ENCODE measurements around the gene SCRN2.

SCRN2 gene

DNA sequence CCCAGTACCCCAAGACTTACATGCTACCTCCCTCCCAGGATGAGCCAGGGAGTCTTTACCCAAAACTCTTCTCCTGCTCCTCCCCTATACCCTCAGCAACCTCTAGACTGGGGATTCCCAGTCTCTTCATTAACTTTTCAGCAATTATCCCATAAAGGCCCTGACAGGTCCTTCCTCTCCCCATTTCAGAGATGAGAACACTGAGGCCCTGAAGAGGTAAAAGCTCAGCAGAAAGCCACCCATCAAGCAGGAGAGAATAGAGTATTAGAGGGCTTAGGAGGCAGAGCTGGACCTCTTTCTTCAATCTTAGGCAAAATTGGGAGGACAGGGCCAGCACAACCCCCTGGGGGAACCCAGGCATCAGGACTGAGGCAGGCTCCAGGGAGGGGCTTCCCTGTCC is 15.8 kb upstream of the SCRN2 start:
- Histone ChIP-seq H3K4me3 (ENCODE audit: low read depth in 1 of 2, low read length in 2 of 2) (no peak overlapping the region), H3K9ac (ENCODE audit: low read depth in 1 of 2, low read length in 2 of 2) (no peak overlapping the region), H3K27ac (ENCODE audit: low read depth, low read length) (no peak overlapping the region), H3K4me1 (ENCODE audit: control insufficient read depth in 1 of 2, insufficient read depth in 2 of 2, low read length in 2 of 2) (peaks cover 5 to 7% of the 10 kb centered on the region in 2 donors), H3K27me3 (ENCODE audit: control insufficient read depth in 1 of 2, insufficient read depth in 2 of 2, low read length in 2 of 2) (peaks cover 53 to 54% of the 10 kb centered on the region in 2 donors), H3K36me3 (ENCODE audit: control insufficient read depth in 1 of 2, insufficient read depth in 2 of 2, low read length in 2 of 2) (no peaks in the 10 kb centered on the region), H3K9me3 (ENCODE audit: control insufficient read depth in 1 of 2, low read length in 2 of 2) (no peaks in the 10 kb centered on the region)

DNA sequence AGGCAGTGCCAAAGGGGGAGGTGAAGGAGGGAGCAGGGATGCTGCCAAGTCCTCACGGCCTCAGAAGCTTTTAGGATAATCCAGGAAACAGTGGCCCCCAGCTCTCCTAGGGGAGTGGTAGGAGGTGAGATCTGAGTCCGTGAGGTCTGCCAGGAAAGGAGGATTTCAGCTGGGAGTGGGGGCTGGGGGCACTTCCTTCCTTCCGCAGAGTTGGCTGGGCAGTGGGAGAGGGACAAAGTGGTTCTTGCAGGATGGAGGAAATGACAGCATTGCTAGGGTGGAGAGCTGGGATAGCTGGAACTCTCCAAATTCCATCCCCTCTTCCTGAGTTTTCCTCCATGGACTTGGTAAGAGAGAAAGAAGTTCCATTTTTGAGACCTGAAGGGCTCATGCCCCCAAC is 14.7 kb upstream of the SCRN2 start:
- H3K9me3 ChIP-seq (ENCODE audit: control insufficient read depth in 1 of 2, low read length in 2 of 2), result no peaks in the 10 kb centered on the region
- H3K9ac ChIP-seq (ENCODE audit: low read depth in 1 of 2, low read length in 2 of 2), result no peak overlapping the region
- H3K4me3 ChIP-seq (ENCODE audit: low read depth in 1 of 2, low read length in 2 of 2), result no peak overlapping the region
- no peak overlapping the region for H3K27ac ChIP-seq (ENCODE audit: low read depth, low read length)
- no peaks in the 10 kb centered on the region for H3K36me3 ChIP-seq (ENCODE audit: control insufficient read depth in 1 of 2, insufficient read depth in 2 of 2, low read length in 2 of 2)
- H3K4me1 ChIP-seq (ENCODE audit: control insufficient read depth in 1 of 2, insufficient read depth in 2 of 2, low read length in 2 of 2), result peaks cover 8 to 14% of the 10 kb centered on the region in 2 donors
- peaks cover 55 to 56% of the 10 kb centered on the region in 2 donors for H3K27me3 ChIP-seq (ENCODE audit: control insufficient read depth in 1 of 2, insufficient read depth in 2 of 2, low read length in 2 of 2)

DNA sequence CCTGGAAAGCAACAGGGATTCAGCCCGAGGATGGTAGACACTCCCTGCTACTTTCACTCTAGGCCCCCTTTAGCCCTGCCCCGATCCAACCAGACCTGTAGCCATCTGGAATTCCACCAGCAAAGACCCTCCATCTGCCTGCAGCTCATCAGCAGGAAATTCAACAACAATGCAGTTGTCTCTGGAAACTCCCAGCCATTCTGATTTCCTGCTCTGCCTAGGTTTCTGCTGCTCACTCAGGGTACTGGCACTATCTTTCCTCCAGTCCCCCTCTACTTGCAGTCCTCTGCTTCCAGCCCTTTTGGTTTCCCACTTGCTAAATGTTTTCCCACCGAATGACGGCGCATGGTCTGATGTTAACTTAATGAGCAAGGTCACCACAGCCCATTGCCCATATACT is 12.5 kb upstream of the SCRN2 start:
- Histone ChIP-seq H3K9me3 (ENCODE audit: control insufficient read depth in 1 of 2, low read length in 2 of 2) (no peaks in the 10 kb centered on the region), H3K27ac (ENCODE audit: low read depth, low read length) (no peak overlapping the region), H3K9ac (ENCODE audit: low read depth in 1 of 2, low read length in 2 of 2) (no peak overlapping the region), H3K4me3 (ENCODE audit: low read depth in 1 of 2, low read length in 2 of 2) (no peak overlapping the region), H3K36me3 (ENCODE audit: control insufficient read depth in 1 of 2, insufficient read depth in 2 of 2, low read length in 2 of 2) (no peaks in the 10 kb centered on the region), H3K27me3 (ENCODE audit: control insufficient read depth in 1 of 2, insufficient read depth in 2 of 2, low read length in 2 of 2) (peaks cover 58 to 62% of the 10 kb centered on the region in 2 donors), H3K4me1 (ENCODE audit: control insufficient read depth in 1 of 2, insufficient read depth in 2 of 2, low read length in 2 of 2) (peaks cover 18 to 19% of the 10 kb centered on the region in 2 donors)

DNA sequence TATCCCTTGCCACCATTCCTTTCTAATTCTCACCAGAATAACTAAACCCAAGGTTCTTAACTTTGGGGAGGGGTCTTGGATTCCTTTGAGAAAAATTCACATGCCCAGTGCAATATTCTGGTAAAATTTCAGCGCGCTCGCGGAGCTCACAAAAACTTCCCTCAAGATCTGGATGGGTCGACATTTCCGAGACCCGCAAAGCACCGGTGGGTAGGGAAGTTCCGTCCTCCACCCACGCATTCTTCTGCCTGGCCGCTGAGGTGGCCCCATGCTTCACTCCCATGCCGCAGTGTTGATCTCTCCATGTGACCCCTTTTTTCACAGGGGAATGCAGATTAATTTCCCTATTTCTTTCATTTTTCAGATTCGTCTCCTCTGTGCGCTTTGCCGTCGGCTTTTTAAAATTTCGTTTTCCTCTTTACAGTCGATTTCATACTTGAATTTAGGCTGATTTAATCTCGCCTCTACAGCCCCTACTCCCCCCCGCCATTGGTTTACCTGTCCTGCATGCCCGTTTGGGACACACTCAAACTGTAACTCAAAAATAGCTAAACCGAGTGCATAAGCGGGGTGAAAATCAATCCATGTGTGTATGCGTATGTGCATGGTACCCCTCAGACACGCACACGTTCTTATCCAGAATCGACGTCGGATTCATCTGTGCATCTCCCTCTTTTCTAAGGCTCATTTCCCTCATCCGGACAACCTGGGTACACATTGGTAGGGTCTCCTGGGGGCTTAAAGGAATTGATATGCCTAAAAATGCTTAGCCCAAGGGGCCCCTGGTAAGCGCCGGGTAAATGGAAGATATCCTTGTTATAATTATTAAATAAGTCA is 11.3 kb upstream of the SCRN2 start:
- Histone ChIP-seq H3K36me3 (ENCODE audit: control insufficient read depth in 1 of 2, insufficient read depth in 2 of 2, low read length in 2 of 2) (no peaks in the 10 kb centered on the region), H3K9ac (ENCODE audit: low read depth in 1 of 2, low read length in 2 of 2) (no peak overlapping the region), H3K27ac (ENCODE audit: low read depth, low read length) (no peak overlapping the region), H3K4me1 (ENCODE audit: control insufficient read depth in 1 of 2, insufficient read depth in 2 of 2, low read length in 2 of 2) (peaks cover 18 to 19% of the 10 kb centered on the region in 2 donors), H3K27me3 (ENCODE audit: control insufficient read depth in 1 of 2, insufficient read depth in 2 of 2, low read length in 2 of 2) (peaks cover 66 to 68% of the 10 kb centered on the region in 2 donors), H3K9me3 (ENCODE audit: control insufficient read depth in 1 of 2, low read length in 2 of 2) (no peaks in the 10 kb centered on the region), H3K4me3 (ENCODE audit: low read depth in 1 of 2, low read length in 2 of 2) (no peak overlapping the region)

DNA sequence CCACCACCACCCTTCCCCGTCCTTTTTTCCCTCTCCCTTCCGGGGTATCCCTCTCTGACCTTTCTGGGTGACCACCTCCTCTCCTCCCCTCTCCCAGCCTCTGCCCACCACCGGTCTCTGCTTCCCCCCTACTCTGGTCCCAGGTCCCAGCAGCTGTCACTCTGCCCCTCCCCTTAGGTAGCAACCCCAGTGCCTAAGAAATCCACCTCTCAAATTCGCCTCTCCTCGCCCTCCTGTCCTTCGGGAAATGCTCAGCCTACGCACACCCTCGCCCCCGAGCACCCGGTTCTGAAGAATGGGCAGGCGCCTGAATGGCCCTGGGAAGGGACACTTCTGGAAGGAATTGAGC is 10.7 kb upstream of the SCRN2 start:
- no peak overlapping the region for H3K9ac ChIP-seq (ENCODE audit: low read depth in 1 of 2, low read length in 2 of 2)
- H3K27ac ChIP-seq (ENCODE audit: low read depth, low read length), result no peak overlapping the region
- peaks cover 18 to 19% of the 10 kb centered on the region in 2 donors for H3K4me1 ChIP-seq (ENCODE audit: control insufficient read depth in 1 of 2, insufficient read depth in 2 of 2, low read length in 2 of 2)
- no peaks in the 10 kb centered on the region for H3K9me3 ChIP-seq (ENCODE audit: control insufficient read depth in 1 of 2, low read length in 2 of 2)
- H3K27me3 ChIP-seq (ENCODE audit: control insufficient read depth in 1 of 2, insufficient read depth in 2 of 2, low read length in 2 of 2), result peaks cover 69 to 71% of the 10 kb centered on the region in 2 donors
- H3K4me3 ChIP-seq (ENCODE audit: low read depth in 1 of 2, low read length in 2 of 2), result no peak overlapping the region
- no peaks in the 10 kb centered on the region for H3K36me3 ChIP-seq (ENCODE audit: control insufficient read depth in 1 of 2, insufficient read depth in 2 of 2, low read length in 2 of 2)

DNA sequence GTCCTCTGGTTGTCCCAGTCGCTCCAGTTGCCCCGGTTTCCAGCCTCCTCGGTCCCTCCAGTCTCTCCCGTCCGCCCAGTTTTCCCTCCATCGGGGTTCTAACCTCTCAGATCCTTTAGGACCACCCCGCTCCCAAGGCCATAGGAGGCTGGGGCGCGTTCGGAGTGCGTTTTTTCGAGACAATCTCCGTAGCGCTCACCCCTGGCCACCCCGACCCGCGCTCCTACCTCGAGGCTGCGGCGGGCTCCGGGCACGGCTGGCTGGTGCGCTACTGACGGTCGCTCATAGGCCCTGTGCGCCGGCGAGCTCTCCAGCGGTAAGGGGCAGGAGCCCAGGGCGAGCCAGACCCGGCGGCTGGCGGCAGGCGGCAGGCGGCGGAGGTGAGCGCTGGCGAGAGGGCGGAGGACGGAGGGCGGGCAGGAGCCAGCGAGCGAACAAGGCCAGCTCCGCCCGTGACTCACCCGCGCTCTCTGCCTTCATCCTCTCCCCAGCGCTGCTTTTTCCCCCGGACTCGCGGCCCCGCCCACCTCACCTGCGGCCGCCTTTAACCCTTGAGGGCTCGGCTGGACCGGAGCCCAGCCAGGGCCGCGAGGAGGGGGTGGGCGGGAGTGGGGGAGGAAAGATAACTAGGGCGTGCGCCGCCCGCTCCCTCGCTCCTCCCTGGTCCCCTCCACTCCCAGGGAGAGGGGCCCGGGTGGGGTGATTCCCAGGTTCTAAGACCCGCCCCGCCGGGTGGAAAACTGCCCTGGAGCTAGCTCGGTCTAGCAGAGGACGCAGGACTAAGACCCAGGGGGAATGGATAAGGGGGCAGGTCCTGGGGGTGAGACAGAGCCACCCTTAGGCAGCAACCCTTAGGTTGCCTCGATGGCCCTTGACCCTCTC is 9.9 kb upstream of the SCRN2 start, which contains the start of gene SP6:
Gene SP6, minus strand, starts transcription at position 472 of the 882 bp plus-strand sequence. CDS start 2,734 bp downstream, outside the sequence.
- no peaks in the 10 kb centered on the region for H3K9me3 ChIP-seq (ENCODE audit: control insufficient read depth in 1 of 2, low read length in 2 of 2)
- H3K36me3 ChIP-seq (ENCODE audit: control insufficient read depth in 1 of 2, insufficient read depth in 2 of 2, low read length in 2 of 2), result no peaks in the 10 kb centered on the region
- peaks cover 18 to 19% of the 10 kb centered on the region in 2 donors for H3K4me1 ChIP-seq (ENCODE audit: control insufficient read depth in 1 of 2, insufficient read depth in 2 of 2, low read length in 2 of 2)
- peak within 1 kb of the TSS; percentile 66 to 72 for H3K4me3 ChIP-seq (ENCODE audit: low read depth in 1 of 2, low read length in 2 of 2)
- H3K27ac ChIP-seq (ENCODE audit: low read depth, low read length), result no peak within 1 kb of the TSS
- H3K27me3 ChIP-seq (ENCODE audit: control insufficient read depth in 1 of 2, insufficient read depth in 2 of 2, low read length in 2 of 2), result peaks cover 61 to 71% of the 10 kb centered on the region in 2 donors
- H3K9ac ChIP-seq (ENCODE audit: low read depth in 1 of 2, low read length in 2 of 2), result peak within 1 kb of the TSS; percentile 48 to 76

DNA sequence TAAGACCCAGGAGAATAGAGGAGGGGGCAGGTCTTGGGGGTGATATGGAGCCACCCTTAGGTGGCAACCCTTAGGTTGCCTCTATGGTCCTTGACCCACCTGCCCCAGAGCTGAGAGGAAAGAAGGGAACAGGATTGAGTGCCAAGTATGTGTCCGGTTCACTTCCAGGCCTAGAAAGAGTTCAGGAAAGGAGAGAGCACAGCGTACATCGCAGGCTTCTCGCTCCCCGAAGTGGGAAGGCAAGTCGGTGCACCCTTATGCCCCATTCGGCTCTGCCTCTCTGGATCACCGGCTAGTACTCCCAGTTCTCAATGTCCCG is 9.3 kb upstream of the SCRN2 start:
- Histone ChIP-seq H3K9ac (ENCODE audit: low read depth in 1 of 2, low read length in 2 of 2) (peak overlapping the region; percentile 48 to 76), H3K27ac (ENCODE audit: low read depth, low read length) (no peak overlapping the region), H3K27me3 (ENCODE audit: control insufficient read depth in 1 of 2, insufficient read depth in 2 of 2, low read length in 2 of 2) (peaks cover 56 to 66% of the 10 kb centered on the region in 2 donors), H3K9me3 (ENCODE audit: control insufficient read depth in 1 of 2, low read length in 2 of 2) (no peaks in the 10 kb centered on the region), H3K4me3 (ENCODE audit: low read depth in 1 of 2, low read length in 2 of 2) (peak overlapping the region; percentile 65 to 72), H3K4me1 (ENCODE audit: control insufficient read depth in 1 of 2, insufficient read depth in 2 of 2, low read length in 2 of 2) (peaks cover 18 to 19% of the 10 kb centered on the region in 2 donors), H3K36me3 (ENCODE audit: control insufficient read depth in 1 of 2, insufficient read depth in 2 of 2, low read length in 2 of 2) (no peaks in the 10 kb centered on the region)

DNA sequence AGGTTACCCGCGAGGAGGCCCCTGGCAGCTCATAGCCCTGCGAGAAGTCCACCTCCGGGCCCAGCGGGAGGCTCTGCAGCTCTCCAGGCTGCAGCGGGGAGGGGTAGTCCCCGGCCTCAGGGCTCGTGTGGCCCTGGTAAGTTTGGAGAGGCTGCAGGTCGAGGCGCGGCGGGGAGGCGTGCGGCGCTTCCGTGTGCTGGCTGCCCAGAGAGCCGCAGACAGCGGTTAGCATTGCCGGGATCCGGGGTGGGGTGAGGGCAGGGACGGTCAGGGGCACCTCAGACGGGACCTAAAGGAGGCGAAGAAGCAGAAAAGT is 7.1 kb upstream of the SCRN2 start:
- Histone ChIP-seq H3K36me3 (ENCODE audit: control insufficient read depth in 1 of 2, insufficient read depth in 2 of 2, low read length in 2 of 2) (no peaks in the 10 kb centered on the region), H3K27ac (ENCODE audit: low read depth, low read length) (no peak overlapping the region), H3K4me1 (ENCODE audit: control insufficient read depth in 1 of 2, insufficient read depth in 2 of 2, low read length in 2 of 2) (peaks cover 23 to 32% of the 10 kb centered on the region in 2 donors), H3K9ac (ENCODE audit: low read depth in 1 of 2, low read length in 2 of 2) (no peak overlapping the region), H3K9me3 (ENCODE audit: control insufficient read depth in 1 of 2, low read length in 2 of 2) (no peaks in the 10 kb centered on the region), H3K27me3 (ENCODE audit: control insufficient read depth in 1 of 2, insufficient read depth in 2 of 2, low read length in 2 of 2) (peaks cover 35 to 50% of the 10 kb centered on the region in 2 donors), H3K4me3 (ENCODE audit: low read depth in 1 of 2, low read length in 2 of 2) (no peak overlapping the region)

DNA sequence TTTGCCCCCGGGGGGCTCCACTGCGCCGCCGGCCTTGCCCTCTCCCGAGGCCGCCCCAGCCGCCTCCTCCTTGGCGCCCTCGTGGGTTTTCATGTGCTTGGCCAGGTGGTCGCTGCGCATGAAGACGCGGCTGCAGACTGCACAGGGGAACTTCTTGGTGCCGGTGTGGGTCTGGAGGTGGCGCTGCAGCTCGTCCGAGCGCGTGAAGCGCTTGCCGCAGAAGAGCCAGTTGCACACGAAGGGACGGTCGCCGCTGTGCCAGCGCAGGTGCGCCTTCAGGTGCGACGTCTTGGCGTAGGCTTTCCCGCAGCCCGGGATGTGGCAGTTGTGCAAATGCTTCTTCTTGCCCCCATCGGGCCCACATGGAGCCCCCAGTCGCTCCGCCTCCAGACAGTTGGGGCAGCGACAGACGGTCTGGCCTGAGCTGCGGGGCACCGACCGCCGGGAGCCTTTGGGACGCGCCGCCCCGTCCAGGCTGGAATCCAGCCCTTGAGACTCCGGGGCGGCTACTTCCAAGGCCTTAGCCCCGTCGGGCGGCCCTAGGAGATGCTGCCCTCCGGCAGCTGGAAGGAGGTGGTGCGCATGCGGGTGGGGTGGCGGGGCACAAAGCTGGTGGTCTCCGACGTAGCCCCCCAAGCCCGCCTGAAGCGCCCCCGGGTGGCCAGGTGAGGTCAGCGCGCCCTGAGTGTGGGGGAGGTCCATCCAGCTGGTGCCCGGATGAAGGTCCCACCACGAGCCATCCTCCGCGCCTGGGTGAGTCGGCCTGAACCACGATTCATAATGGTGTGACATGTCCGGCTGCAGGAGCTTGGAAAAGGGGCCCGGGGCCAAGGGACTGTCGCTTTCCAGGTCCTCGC is 6.5 kb upstream of the SCRN2 start:
- Histone ChIP-seq H3K4me1 (ENCODE audit: control insufficient read depth in 1 of 2, insufficient read depth in 2 of 2, low read length in 2 of 2) (peaks cover 28 to 33% of the 10 kb centered on the region in 2 donors), H3K27me3 (ENCODE audit: control insufficient read depth in 1 of 2, insufficient read depth in 2 of 2, low read length in 2 of 2) (peaks cover 29 to 45% of the 10 kb centered on the region in 2 donors), H3K27ac (ENCODE audit: low read depth, low read length) (no peak overlapping the region)

More for the DNA sequence above, 6.5 kb upstream of the SCRN2 start:
- Histone ChIP-seq H3K36me3 (ENCODE audit: control insufficient read depth in 1 of 2, insufficient read depth in 2 of 2, low read length in 2 of 2) (no peaks in the 10 kb centered on the region), H3K9ac (ENCODE audit: low read depth in 1 of 2, low read length in 2 of 2) (no peak overlapping the region), H3K9me3 (ENCODE audit: control insufficient read depth in 1 of 2, low read length in 2 of 2) (no peaks in the 10 kb centered on the region), H3K4me3 (ENCODE audit: low read depth in 1 of 2, low read length in 2 of 2) (no peak overlapping the region)

Measured in duodenal mucosa (tissue), 2 donors.